GM12878 (cell line): ENCODE data around the gene ZNF436. TPM values are rescaled to one million over a fixed set of nuclear protein-coding genes. Genes with fewer than 3 reads are reported as not detected.
A peak's percentile ranks its signal among the peaks of the same experiment; 100 is the strongest.

Experiments used
- BACH1 ChIP-seq: fragments of 450-650 bp; IDR thresholded peaks from 2 replicates; pipeline ENCODE4 v1.6.1; 2017; ENCODE audit warnings: mild to moderate bottlenecking, borderline replicate concordance
- CBFB ChIP-seq: IDR thresholded peaks from 2 replicates; pipeline ENCODE4 v1.6.1; 2016; ENCODE audit warnings: antibody characterized with exemption, low read depth
- CEBPB ChIP-seq, 2 experiments: fragments of 150-350 bp in 1 of 2; IDR thresholded peaks; 2 replicates each; pipeline ENCODE4 v1.6.1; 2012 to 2014; ENCODE audit warnings: low read depth in 2 of 2, low read length in 2 of 2, borderline replicate concordance in 1 of 2, inconsistent platforms in 1 of 2
- EGR1 ChIP-seq, 2 experiments: IDR thresholded peaks; 1 replicate in 1 of 2; 2 replicates in 1 of 2; pipeline ENCODE4 v1.6.1; 2011 to 2012; ENCODE audit warnings: low read depth in 2 of 2, low read length in 2 of 2, borderline replicate concordance in 1 of 2, mild to moderate bottlenecking in 1 of 2, moderate library complexity in 1 of 2
- ESRRA ChIP-seq: IDR thresholded peaks from 2 replicates; pipeline ENCODE4 v1.6.1; 2012; ENCODE audit warnings: mild to moderate bottlenecking, low read length, improper control_type of control experiment
- GABPA ChIP-seq: IDR thresholded peaks from 2 replicates; pipeline ENCODE4 v1.6.1; 2014; ENCODE audit warnings: antibody characterized with exemption, low read depth, mild to moderate bottlenecking, inconsistent platforms
- GATAD2B ChIP-seq: fragments of 450-650 bp; conservative IDR thresholded peaks from 2 replicates; pipeline ENCODE4 v1.6.1; 2017; ENCODE audit warnings: low read depth, mild to moderate bottlenecking, moderate library complexity
- IKZF2 ChIP-seq, 2 experiments: fragments of 450-650 bp; IDR thresholded peaks; 2 replicates each; pipeline ENCODE4 v1.6.1; 2017; ENCODE audit warnings: mild to moderate bottlenecking in 2 of 2, moderate library complexity in 2 of 2
- JUNB ChIP-seq: IDR thresholded peaks from 2 replicates; pipeline ENCODE4 v1.6.1; 2016; ENCODE audit warnings: antibody characterized with exemption, mild to moderate bottlenecking
- MTA3 ChIP-seq: IDR thresholded peaks from 2 replicates; pipeline ENCODE4 v1.6.1; 2012; ENCODE audit warnings: low read length, inconsistent platforms, borderline replicate concordance
- MYB ChIP-seq: fragments of 150-350 bp; IDR thresholded peaks from 2 replicates; pipeline ENCODE4 v1.6.1; 2014; ENCODE audit warnings: mild to moderate bottlenecking, low read depth, low read length, borderline replicate concordance
- MYC ChIP-seq: IDR thresholded peaks from 2 replicates; pipeline ENCODE4 v1.6.1; 2011; ENCODE audit warnings: mild to moderate bottlenecking, low read length, moderate library complexity, inconsistent platforms; ENCODE audit not compliant: insufficient read depth, insufficient replicate concordance, insufficient read length, severe bottlenecking
- NFIC ChIP-seq: IDR thresholded peaks from 2 replicates; pipeline ENCODE4 v1.6.1; 2012; ENCODE audit warnings: low read depth, mild to moderate bottlenecking, inconsistent platforms, low read length, moderate library complexity
- NFYB ChIP-seq: IDR thresholded peaks from 2 replicates; pipeline ENCODE4 v1.6.1; 2011; ENCODE audit warnings: low read depth, mild to moderate bottlenecking, low read length, improper control_type of control experiment, moderate library complexity; ENCODE audit not compliant: insufficient read depth
- NR2C2 ChIP-seq: IDR thresholded peaks from 2 replicates; pipeline ENCODE4 v1.6.1; 2011; ENCODE audit warnings: borderline replicate concordance, low read depth; ENCODE audit not compliant: control insufficient read depth, insufficient read length
- SIX5 ChIP-seq: IDR thresholded peaks from 2 replicates; pipeline ENCODE4 v1.6.1; 2011; ENCODE audit warnings: mild to moderate bottlenecking, low read depth, low read length, moderate library complexity; ENCODE audit not compliant: severe bottlenecking
- SP1 ChIP-seq: IDR thresholded peaks from one replicate; pipeline ENCODE4 v1.6.1; 2011; ENCODE audit warnings: low read depth, low read length
- SREBF2 ChIP-seq: IDR thresholded peaks from 2 replicates; pipeline ENCODE4 v1.6.1; 2012; ENCODE audit warnings: mild to moderate bottlenecking, low read length
- STAT3 ChIP-seq: IDR thresholded peaks from 2 replicates; pipeline ENCODE4 v1.6.1; 2011; ENCODE audit warnings: low read depth, low read length, improper control_type of control experiment
- SUZ12 ChIP-seq: fragments of 200-600 bp; sonication (generic); IDR thresholded peaks from one replicate; pipeline ENCODE4 v1.6.1; 2018; ENCODE audit warnings: antibody characterized with exemption, mild to moderate bottlenecking; ENCODE audit not compliant: unreplicated experiment
- TARDBP ChIP-seq: IDR thresholded peaks from 2 replicates; pipeline ENCODE4 v1.6.1; 2016; ENCODE audit warnings: borderline replicate concordance
- ZNF274 ChIP-seq: IDR thresholded peaks from one replicate; pipeline ENCODE4 v1.8.0; 2011; ENCODE audit not compliant: insufficient read length, insufficient read depth
- ZSCAN29 ChIP-seq: fragments of 450-650 bp; IDR thresholded peaks from 2 replicates; pipeline ENCODE4 v1.6.1; 2017; ENCODE audit warnings: mild to moderate bottlenecking, moderate library complexity
- polyA plus RNA-seq, 11 experiments: library from polyadenylated mRNA; depleted of rRNA in 4 of 11; unstranded in 6 of 11; stranded (reverse) in 5 of 11; fragments of >200 nt; fragmentation: Nextera tagmentation in 4 of 11; fragmentation: Illumina TruSeq in 1 of 11; extraction: Ambion mirVana in 4 of 11; extraction: Trizol in 1 of 11; gene quantifications; 1 replicate in 1 of 11; 2 replicates in 10 of 11; pipeline versions ENCODE4 v1.2.1 to v1.2.3, GENCODE V29; 2011 to 2016; ENCODE audit warnings: inconsistent platforms in 2 of 11, missing spikeins in 2 of 11, low read depth in 1 of 11
- total RNA-seq, 4 experiments: library from RNA; depleted of rRNA in 3 of 4; stranded (reverse); fragments of >200 nt in 3 of 4; fragmentation: Illumina TruSeq in 1 of 4; extraction: Trizol in 1 of 4; gene quantifications; 2 replicates each; pipeline versions ENCODE4 v1.2.1 to v1.2.3, GENCODE V29; 2013 to 2021
- TF ChIP-seq, protein P1 (sequence below): fragments of 450-650 bp; IDR thresholded peaks from 2 replicates; pipeline ENCODE4 v1.6.1; 2016; ENCODE audit warnings: mild to moderate bottlenecking
- TF ChIP-seq, protein P2 (sequence below): IDR thresholded peaks from 2 replicates; pipeline ENCODE4 v1.6.1; 2011; ENCODE audit warnings: borderline replicate concordance, low read depth, mild to moderate bottlenecking, moderate library complexity, mixed read lengths, low read length; ENCODE audit not compliant: insufficient read depth; ENCODE audit errors: extremely low read length
- TF ChIP-seq, protein P3 (sequence below): fragments of 150-350 bp; IDR thresholded peaks from 2 replicates; pipeline ENCODE4 v1.6.1; 2014; ENCODE audit warnings: mild to moderate bottlenecking, low read depth, low read length

Gene ZNF436
- total and polyA plus RNA-seq, 10 of the 15 experiments (the other 5 are each of a cell fraction or from before 2014, with no cell fraction given): 0.85 to 4.7 (median 3.0) TPM

DNA sequence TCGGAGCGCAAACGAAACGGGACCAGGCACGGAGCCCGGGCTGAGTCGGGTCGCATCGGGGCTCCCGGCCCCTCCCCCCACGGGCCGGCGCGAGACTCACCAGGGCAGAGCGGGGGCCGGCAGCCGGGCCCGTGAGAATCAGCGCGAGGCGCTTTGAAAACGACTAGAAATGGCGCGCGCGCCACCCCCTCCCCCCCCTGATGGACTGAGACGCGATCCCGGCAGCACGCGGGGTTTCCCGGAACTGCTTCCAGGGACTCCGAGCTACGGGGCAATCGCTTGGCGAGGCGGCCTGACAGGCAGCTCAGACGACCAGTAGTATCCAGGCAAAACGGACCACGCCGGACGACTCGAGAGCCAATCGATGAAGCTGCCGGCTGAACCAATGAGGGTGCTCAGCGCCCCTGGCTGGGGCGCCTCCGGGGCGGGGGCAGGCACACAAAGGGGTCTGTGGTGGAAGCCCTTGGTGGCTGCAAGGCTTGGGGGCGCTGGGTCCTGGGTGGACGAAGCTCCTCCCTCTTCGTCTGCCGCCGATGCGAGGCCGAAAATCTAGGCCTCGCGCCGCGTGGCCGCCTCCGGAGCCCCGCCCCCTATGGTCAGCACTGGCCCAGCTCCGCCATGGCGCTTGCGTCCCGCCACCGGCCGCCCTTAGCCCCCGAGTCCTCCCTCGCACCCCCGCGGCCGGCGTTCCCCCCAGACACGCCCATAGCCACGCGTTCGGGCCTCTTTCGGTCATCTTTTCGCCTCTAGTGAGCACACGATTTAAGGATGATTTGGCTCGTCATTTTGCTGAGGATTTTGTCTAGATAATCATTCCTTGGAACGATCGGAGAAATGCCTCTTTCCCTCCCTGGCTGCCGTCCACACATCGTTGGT lies 25.3 kb downstream of the ZNF436 start, which contains the start of gene HNRNPR (continued):
- TF ChIP-seq NFIC (no peak), EGR1 (IDR thresholded peaks at IDR 0.05; ENCODE audit: borderline replicate concordance in 1 of 2, low read depth in 2 of 2, low read length in 2 of 2) (peak in 1 of 2 experiments; percentile 53; a peak in 2 of 3 replicates), SUZ12 (no peak), MYC (peak; percentile 79), JUNB (no peak), CBFB (peak; percentile 84), SP1 (peak; percentile 97), GABPA (peak; percentile 67), CEBPB (IDR thresholded peaks at IDR 0.05; ENCODE audit: borderline replicate concordance in 1 of 2, low read depth in 2 of 2, low read length in 2 of 2) (no peak), IKZF2 (IDR thresholded peaks at IDR 0.05) (peak in 1 of 2 experiments; percentile 16; a peak in 1 of 4 replicates), SIX5 (peak; percentile 19), ZSCAN29 (no peak), STAT3 (no peak), NR2C2 (no peak), GATAD2B (peak; percentile 86; the same call in 1 of the 2 replicates), MYB (no peak), MTA3 (no peak), NFYB (peak; percentile 96), ESRRA (no peak; the same call in 1 of the 2 replicates), SREBF2 (no peak), ZNF274 (no peak), TARDBP (0 out of 2 replicates have a peak, but pooled peaks have one; percentile 38), BACH1 (peak; percentile 56)
- TF ChIP-seq, protein P1, sequence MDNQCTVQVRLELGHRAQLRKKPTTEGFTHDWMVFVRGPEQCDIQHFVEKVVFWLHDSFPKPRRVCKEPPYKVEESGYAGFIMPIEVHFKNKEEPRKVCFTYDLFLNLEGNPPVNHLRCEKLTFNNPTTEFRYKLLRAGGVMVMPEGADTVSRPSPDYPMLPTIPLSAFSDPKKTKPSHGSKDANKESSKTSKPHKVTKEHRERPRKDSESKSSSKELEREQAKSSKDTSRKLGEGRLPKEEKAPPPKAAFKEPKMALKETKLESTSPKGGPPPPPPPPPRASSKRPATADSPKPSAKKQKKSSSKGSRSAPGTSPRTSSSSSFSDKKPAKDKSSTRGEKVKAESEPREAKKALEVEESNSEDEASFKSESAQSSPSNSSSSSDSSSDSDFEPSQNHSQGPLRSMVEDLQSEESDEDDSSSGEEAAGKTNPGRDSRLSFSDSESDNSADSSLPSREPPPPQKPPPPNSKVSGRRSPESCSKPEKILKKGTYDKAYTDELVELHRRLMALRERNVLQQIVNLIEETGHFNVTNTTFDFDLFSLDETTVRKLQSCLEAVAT: no peak
- TF ChIP-seq, protein P2, sequence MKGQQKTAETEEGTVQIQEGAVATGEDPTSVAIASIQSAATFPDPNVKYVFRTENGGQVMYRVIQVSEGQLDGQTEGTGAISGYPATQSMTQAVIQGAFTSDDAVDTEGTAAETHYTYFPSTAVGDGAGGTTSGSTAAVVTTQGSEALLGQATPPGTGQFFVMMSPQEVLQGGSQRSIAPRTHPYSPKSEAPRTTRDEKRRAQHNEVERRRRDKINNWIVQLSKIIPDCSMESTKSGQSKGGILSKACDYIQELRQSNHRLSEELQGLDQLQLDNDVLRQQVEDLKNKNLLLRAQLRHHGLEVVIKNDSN: no peak
- TF ChIP-seq, protein P3, sequence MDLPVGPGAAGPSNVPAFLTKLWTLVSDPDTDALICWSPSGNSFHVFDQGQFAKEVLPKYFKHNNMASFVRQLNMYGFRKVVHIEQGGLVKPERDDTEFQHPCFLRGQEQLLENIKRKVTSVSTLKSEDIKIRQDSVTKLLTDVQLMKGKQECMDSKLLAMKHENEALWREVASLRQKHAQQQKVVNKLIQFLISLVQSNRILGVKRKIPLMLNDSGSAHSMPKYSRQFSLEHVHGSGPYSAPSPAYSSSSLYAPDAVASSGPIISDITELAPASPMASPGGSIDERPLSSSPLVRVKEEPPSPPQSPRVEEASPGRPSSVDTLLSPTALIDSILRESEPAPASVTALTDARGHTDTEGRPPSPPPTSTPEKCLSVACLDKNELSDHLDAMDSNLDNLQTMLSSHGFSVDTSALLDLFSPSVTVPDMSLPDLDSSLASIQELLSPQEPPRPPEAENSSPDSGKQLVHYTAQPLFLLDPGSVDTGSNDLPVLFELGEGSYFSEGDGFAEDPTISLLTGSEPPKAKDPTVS: 0 out of 2 replicates have a peak, but pooled peaks have one; percentile 33
